Stimulated activated CD8-positive, alpha-beta memory T cell treated with anti-CD3 and anti-CD28 coated beads, Interleukin-15, amount 100 ng/mL, for 48 hours (primary cell): Measurements from ENCODE around the gene ATP9A.
"Not testable (repeated sequence)": the region's sequence is repeated elsewhere in the genome, so short reads cannot be mapped to it uniquely, and the experiment has no call there.

Source experiments
- DNase-seq, 2 donors: peaks; one replicate each; pipeline ENCODE4 v3.0.0-alpha.2; 2020; ENCODE audit warnings: low read depth in 2 of 2

ATP9A gene

DNA sequence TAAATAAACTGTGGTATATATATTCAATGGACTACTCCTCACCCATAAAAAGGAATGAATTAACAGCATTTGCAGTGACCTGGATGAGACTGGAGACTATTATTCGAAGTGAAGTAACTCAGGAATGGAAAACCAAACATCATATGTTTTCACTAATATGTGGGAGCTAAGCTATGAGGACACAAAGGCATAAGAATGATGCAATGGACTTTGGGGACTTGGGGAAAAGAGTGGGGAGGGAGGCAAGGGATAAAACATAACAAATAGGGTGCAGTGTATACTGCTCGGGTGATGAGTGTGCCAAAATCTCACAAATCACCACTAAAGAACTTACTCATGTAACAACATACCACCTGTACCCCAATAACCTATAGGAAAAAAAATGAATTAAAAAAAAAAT, 45.2 kb downstream of the ATP9A start:
- DNase-seq = not testable (repeated sequence)

- not testable (repeated sequence) for DNase-seq
These were observed 45.9 kb downstream of the ATP9A start for GRCh38 chr20:51722246-51722645.

GRCh38 chr20:51720854-51721253, 47.3 kb downstream of the ATP9A start:
- no peak for DNase-seq

- DNase-seq = no peak
These were observed 47.8 kb downstream of the ATP9A start for GRCh38 chr20:51720384-51720783.

- DNase-seq = no peak
These were observed 52.4 kb downstream of the ATP9A start for GRCh38 chr20:51715856-51716185.

DNA sequence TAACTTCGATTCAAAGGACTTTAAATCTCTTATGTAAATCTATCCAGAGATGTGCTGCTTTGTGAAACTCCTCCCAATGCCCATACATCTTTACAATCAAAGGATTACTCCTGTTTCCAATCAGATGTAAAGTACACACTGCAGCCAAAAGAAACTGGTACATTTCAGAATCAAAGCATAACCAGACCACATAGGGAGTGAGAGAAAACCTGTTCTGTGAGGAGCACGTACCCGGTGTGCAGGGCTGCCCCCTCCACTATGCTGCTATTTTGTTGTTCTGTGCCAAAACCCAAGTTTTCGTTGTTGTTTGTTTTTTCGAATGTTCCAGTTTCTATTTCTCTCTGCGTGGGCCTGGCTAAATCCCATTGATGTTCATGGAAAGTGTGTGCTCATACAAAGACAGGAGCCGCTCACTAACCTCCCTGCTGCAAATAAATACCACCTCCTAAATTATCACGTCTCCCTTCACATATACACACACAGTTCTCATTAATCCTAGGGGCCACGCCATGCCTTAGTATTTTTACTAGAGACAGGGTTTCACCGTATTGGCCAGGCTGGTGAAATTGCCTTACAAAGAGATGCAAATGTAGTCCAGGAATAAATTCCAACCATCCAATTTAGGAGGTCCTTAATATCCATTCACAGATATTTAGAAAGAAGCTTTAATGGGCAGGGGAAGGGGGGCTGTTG, 52.9 kb downstream of the ATP9A start:
- no peak for DNase-seq

DNA sequence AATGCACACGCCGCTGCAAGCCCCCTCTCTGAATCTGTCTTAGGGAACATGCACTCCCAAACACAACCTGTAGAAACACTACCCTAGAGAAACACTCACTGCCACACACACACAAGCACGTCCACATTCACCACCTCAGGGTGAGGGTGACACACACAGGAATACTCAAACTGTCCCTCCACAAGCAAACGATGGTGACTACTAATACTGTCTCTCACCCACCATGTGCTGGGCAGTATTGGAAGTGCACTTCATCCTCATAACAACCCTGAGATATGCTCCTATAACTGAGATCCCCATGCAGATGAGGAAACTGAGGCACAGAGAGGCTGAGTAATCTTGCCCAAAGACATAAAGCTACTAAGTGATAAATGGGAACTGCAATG, 55.0 kb downstream of the ATP9A start:
- DNase-seq = no peak

DNA sequence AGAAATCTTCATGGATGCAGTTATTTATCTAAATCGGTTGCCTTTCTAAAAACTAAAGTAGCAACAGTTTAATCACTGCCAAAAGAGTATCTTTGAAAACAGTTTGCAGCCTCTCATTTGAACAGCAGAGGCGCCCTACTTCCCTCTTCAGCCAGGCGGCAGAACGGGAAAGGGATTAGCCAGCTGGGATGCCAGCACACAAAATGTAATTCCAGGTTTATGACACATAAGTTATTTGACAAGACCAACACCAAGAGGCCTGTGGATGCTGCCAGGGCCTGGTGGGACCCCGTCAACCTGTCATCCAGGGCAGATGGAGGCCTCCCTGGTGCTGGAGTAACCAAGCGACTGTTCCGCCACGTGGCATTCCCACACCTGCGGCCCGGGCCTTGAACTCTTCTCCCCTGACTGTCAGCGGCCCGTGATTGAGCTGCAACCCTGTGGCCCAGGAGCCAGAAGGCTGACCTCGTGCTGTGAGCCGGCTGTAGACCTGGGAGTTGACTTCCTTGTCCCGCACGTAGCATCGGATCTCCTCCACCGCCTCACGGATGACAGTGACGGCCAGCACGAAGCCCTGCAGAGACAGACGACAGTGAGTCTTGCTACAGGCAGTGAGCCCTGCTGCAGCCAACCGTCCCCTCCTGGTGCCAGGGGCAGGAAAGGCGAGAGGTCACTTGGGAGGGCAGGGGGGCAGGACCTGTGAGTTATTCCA, 55.5 kb downstream of the ATP9A start:
- no peak for DNase-seq

DNA sequence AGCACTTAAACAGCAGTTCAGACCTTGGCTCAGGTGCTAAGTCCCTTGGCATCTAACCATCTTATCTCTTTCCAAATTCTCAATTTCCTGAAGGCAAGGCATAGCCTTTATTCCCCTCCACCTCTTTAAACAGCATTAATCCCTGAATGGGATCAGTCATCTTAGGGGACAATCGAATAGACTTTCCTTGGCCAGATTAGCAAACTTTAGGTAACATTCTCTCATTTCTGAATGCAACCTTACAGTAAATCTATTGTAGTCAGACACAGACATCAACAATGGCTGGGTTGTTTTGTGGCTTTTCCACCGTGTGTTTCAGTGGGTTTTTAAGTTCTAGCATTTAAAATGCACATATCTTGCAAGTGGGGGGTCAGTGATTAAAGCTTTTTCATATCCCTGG, 56.8 kb downstream of the ATP9A start:
- DNase-seq = no peak

- no peak for DNase-seq
These were observed 57.8 kb downstream of the ATP9A start for GRCh38 chr20:51710361-51710894.

DNA sequence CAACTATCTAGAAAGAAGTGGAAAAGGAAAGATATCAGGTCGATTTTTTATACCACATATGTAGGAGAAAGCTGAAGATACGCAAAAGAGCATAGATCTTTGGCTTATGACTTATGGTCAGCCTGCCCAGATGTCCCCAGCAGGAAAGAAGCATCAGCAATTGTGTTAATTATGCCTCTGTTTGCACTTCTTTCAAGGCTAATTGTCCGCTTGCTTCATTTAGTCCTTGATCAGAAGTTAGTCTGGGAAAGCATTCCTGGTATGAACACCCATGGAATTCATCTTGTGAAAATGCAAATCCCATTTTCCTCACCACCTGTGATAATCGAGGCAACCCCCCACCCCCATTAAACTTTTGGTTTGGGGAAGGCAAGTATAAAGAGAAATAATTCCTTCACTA, 62.8 kb downstream of the ATP9A start:
- DNase-seq = no peak

DNA sequence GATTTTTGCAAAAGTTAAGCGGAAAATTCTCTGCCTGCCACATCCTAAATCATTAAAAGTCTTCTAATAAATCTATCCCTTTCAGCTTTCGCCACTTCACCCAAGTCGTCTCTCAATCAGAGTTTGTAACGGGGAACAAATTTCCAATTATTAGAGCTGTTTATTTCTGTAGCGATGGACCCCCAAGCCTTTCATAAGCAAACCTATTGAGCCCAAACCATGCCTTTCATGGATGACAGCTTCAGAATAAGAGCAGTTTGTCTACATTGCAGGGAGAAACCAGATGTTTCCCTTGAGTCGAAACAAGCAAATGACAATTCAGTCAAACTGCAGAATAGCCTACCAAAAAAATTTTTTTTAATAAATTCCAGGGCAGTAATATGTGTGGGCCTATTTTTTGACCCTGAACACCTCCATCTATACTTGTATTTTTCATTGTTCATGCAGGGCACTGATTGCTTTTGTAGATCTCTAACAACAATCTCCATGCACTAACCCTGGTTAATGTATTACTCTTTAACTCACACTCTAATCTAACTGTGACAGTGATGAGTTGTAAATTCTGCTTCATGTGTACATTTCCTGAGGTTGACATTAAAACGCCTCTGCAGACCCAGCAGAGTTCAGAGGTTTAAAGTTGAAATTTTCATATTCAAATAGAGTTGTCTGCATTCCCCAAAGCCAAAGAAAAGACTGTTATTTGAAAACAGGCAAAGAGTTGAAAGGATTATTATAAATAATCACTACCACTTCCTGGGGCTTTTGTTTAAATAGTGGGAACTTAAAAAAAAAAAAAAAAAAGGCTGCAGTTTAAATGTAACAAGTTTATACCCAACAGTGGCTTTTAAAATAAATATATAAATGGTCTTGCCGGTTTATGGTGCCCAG, 64.5 kb downstream of the ATP9A start:
- DNase-seq = no peak

DNA sequence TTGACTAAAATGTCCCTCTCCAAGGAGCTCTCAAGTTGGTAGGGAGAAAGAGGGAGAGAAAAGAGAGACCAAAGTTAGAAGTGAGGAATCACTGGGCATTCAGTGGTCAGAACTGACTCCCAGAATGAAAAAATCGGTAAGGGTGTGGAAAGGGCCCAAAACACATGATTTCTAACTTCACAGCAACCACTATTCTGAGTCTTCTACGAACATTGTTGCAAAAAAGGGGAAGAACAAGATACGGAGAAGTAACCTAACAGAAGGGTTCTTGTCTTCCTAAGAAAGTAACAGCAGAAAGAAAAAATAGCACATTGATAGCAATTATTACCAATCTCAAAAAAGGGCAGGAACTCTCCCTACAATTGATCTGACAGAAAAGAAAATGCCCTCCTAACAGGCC, 65.6 kb downstream of the ATP9A start:
- DNase-seq = no peak

DNA sequence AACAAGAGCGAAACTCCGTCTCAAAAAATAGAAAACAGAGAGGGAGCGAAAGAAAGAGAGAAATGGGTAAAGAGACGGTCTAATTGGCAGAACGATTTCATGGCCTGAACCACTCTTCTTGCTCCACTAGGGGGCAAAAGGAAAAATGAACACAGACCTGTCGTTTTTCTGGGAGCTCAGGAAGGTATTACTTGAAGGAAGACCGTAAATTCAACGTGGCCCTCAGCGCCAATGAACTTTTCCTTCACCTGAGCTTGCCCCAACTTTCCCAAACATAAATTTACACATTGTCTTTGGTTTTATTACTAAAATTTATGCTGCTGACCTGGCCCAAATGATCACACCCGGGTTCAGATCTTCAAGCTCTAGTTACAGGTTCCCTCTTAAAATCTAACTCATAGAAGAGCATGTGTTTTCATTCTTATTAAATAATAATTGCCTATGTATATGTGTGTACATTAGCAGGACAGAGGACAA, 67.3 kb downstream of the ATP9A start:
- no peak for DNase-seq

- no peak for DNase-seq
These were observed 69.9 kb downstream of the ATP9A start for GRCh38 chr20:51698252-51698651.

- no peak for DNase-seq
These were observed 70.9 kb downstream of the ATP9A start for GRCh38 chr20:51697096-51697826.

GRCh38 chr20:51696304-51697071, 71.7 kb downstream of the ATP9A start:
- DNase-seq = no peak

- no peak for DNase-seq
These were observed 72.5 kb downstream of the ATP9A start for GRCh38 chr20:51695574-51696303.

- no peak for DNase-seq
These were observed 75.3 kb downstream of the ATP9A start for GRCh38 chr20:51692806-51693400.

DNA sequence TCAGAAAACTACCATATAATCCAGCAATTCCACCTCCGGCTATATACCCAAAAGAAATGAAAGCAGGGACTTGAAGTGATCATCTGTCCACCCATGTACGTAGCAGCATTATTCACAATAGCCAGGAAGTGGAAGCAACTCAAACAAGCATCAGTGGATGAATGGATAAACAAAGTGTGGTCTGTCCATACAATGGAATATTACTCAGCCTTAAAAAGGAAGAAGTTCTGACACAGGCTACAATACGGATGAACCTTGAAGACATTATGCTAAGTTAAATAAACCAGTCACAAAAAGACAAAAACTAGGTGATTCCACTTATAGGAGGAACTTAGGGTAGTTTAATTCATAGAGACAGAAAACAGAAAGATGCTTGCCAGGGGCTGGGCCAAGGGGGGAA, 76.5 kb downstream of the ATP9A start:
- no peak for DNase-seq
